Hepatocyte (in vitro differentiated cells): ENCODE data around the gene ADGRL3. TPM values are rescaled to one million over a fixed set of nuclear protein-coding genes. Genes with fewer than 3 reads are reported as not detected.

Experiments
- DNase-seq: peaks from one replicate; pipeline ENCODE4 v3.0.0-alpha.2; 2016; ENCODE audit warnings: low spot score
- H2AFZ ChIP-seq: fragments of 200-600 bp; sonication (generic); 2 replicates; pipeline ENCODE4 v1.6.0; 2016; ENCODE audit warnings: antibody characterized with exemption, mild to moderate bottlenecking
- H3K27ac ChIP-seq: fragments of 200-600 bp; sonication (generic); 2 replicates; pipeline ENCODE4 v1.5.1; 2016; ENCODE audit warnings: mild to moderate bottlenecking
- H3K27me3 ChIP-seq: fragments of 200-600 bp; sonication (generic); 2 replicates; pipeline ENCODE4 v1.6.1; 2016
- H3K36me3 ChIP-seq: fragments of 200-600 bp; sonication (generic); replicated peaks from 2 replicates; pipeline ENCODE4 v1.5.1; 2016; ENCODE audit warnings: low read depth; ENCODE audit not compliant: insufficient read depth
- H3K4me1 ChIP-seq: fragments of 200-600 bp; sonication (generic); 2 replicates; pipeline ENCODE4 v1.5.1; 2016; ENCODE audit warnings: mild to moderate bottlenecking, moderate library complexity; ENCODE audit not compliant: insufficient read depth
- H3K4me2 ChIP-seq: fragments of 200-600 bp; sonication (generic); 2 replicates; pipeline ENCODE4 v1.6.0; 2016
- H3K4me3 ChIP-seq: fragments of 200-600 bp; sonication (generic); 2 replicates; pipeline ENCODE4 v1.5.1; 2016; ENCODE audit warnings: mild to moderate bottlenecking
- H3K79me2 ChIP-seq: fragments of 200-600 bp; sonication (generic); 2 replicates; pipeline ENCODE4 v1.6.0; 2017; ENCODE audit warnings: mild to moderate bottlenecking
- H3K9me2 ChIP-seq: fragments of 200-600 bp; sonication (generic); replicated peaks from 2 replicates; pipeline ENCODE4 v1.6.0; 2017; ENCODE audit warnings: mild to moderate bottlenecking; ENCODE audit not compliant: insufficient read depth
- H3K9me3 ChIP-seq: fragments of 200-600 bp; sonication (generic); 2 replicates; pipeline ENCODE4 v1.5.1; 2016; ENCODE audit warnings: low read depth, mild to moderate bottlenecking
- H4K20me1 ChIP-seq: fragments of 200-600 bp; sonication (generic); 2 replicates; pipeline ENCODE4 v1.6.0; 2016; ENCODE audit warnings: mild to moderate bottlenecking; ENCODE audit not compliant: insufficient read depth, poor library complexity, severe bottlenecking
- EZH2 ChIP-seq: fragments of 200-600 bp; sonication (generic); IDR thresholded peaks from 2 replicates; pipeline ENCODE4 v1.6.1; 2016; ENCODE audit warnings: antibody characterized with exemption, mild to moderate bottlenecking, borderline replicate concordance
- EZH2phosphoT487 ChIP-seq: fragments of 200-600 bp; sonication (generic); IDR thresholded peaks from one replicate; pipeline ENCODE4 v1.6.1; 2018; ENCODE audit warnings: antibody characterized with exemption, mild to moderate bottlenecking, low read depth, moderate library complexity; ENCODE audit not compliant: unreplicated experiment, severe bottlenecking
- WGBS: methylation state at CpG from one replicate; pipeline ENCODE4 v1.1.6; 2016; ENCODE audit warnings: low lambda C conversion rate; ENCODE audit errors: missing lambda C conversion rate; 5-methylcytosine and 5-hydroxymethylcytosine counted together
- polyA plus RNA-seq: library from polyadenylated mRNA; unstranded; fragments of >200 nt; fragmentation: Nextera tagmentation; extraction: Ambion mirVana; gene quantifications from 2 replicates; pipeline ENCODE4 v1.2.1, GENCODE V29; 2016
- total RNA-seq: library from RNA; depleted of rRNA; stranded (reverse); fragments of >200 nt; gene quantifications from 2 replicates; pipeline ENCODE4 v1.2.3, GENCODE V29; 2014
- TF ChIP-seq, protein P1 (sequence below): fragments of 200-600 bp; sonication (generic); IDR thresholded peaks from 2 replicates; pipeline ENCODE4 v1.5.1; 2016; ENCODE audit warnings: antibody characterized with exemption, mild to moderate bottlenecking; ENCODE audit not compliant: poor library complexity

Gene ADGRL3
- total and polyA plus RNA-seq, 2 experiments from 2014 or later, result 4.4 to 21.2 TPM

DNA sequence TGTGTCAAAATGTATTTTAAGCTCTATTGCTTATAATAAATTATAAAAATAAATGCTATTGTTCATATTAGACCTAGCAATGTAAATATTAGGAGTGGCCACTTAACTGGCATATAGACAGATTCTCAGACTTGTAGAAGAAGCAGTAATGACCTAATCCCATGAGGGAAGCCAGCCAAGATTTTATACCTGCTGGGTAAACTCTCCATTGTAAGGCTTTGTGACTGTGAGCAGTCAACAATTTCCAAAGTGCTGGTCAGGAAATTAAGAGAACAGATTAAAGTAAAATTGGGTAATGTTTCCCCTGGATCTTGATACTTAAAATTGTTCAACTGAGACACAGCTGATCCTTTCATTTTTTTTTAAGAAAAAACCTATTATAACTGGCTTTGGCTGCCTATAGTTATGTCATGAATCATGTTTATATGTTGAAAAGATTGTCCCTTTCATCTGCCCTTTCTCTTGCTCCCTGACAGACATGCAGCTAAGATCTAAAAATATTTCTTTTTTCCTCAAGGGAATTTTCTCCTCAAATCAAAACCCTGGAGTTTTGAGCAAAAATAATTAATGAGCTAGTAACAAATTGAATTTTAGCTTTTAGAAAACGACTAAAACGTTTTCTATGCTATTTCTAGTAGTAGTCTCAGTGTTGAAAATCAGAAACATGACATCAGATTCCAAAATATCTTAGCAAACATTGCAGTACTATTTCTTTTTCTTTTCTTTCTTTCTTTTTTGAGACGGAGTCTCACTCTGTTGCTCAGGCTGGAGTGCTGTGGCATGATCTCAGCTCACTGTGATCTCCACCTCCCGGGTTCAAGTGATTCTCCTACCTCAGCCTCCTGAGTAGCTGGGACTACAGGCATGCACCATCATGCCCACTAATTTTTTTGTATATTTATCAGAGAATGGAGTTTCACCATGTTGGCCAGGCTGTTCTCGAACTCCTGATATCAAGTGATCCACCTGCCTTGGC lies 77.9 kb downstream of the ADGRL3 start:
- DNase-seq, result no peak
- Histone ChIP-seq H3K27me3 (no peaks in the 10 kb centered on the region), H4K20me1 (peaks cover 13% of the 10 kb centered on the region)

DNA sequence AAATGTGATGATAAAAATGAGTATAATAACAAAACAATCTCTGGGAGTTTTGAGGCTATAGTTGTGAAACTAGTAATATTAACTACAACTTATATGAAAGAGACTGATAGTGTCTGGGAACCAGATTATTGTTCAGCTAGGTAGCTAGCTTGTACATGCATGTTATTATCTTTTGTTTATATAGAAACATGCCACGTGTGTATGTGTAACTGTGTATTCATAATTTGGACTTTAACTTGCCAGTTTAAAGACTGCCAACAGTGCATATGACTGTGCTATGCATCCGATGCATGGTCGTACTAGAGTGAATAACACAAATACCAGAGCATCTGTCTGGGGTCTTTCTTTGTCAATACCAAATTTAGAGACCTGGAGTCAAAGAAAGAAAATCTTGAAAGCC lies 92.2 kb downstream of the ADGRL3 start:
- H3K36me3 ChIP-seq, result no peaks in the 10 kb centered on the region
- no peak overlapping the region for H3K4me3 ChIP-seq
- no peaks in the 10 kb centered on the region for H3K27me3 ChIP-seq
- no peaks in the 10 kb centered on the region for H3K79me2 ChIP-seq
- TF ChIP-seq EZH2 (no peak), EZH2phosphoT487 (no peak)
- TF ChIP-seq, protein P1, sequence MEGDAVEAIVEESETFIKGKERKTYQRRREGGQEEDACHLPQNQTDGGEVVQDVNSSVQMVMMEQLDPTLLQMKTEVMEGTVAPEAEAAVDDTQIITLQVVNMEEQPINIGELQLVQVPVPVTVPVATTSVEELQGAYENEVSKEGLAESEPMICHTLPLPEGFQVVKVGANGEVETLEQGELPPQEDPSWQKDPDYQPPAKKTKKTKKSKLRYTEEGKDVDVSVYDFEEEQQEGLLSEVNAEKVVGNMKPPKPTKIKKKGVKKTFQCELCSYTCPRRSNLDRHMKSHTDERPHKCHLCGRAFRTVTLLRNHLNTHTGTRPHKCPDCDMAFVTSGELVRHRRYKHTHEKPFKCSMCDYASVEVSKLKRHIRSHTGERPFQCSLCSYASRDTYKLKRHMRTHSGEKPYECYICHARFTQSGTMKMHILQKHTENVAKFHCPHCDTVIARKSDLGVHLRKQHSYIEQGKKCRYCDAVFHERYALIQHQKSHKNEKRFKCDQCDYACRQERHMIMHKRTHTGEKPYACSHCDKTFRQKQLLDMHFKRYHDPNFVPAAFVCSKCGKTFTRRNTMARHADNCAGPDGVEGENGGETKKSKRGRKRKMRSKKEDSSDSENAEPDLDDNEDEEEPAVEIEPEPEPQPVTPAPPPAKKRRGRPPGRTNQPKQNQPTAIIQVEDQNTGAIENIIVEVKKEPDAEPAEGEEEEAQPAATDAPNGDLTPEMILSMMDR, result no peak
- 85% methylated on average over 3 of the region's 3 CpGs for WGBS
- no peaks in the 10 kb centered on the region for H3K9me3 ChIP-seq
- no peaks in the 10 kb centered on the region for H3K4me1 ChIP-seq
- no peak for DNase-seq
- no peaks in the 10 kb centered on the region for H4K20me1 ChIP-seq
- no peak overlapping the region for H3K4me2 ChIP-seq
- H3K9me2 ChIP-seq, result no peaks in the 10 kb centered on the region
- H3K27ac ChIP-seq, result no peak overlapping the region
- H2AFZ ChIP-seq, result no peak overlapping the region

More for the DNA sequence above, 77.9 kb downstream of the ADGRL3 start:
- Histone ChIP-seq H2AFZ (no peak overlapping the region), H3K4me3 (no peak overlapping the region), H3K9me3 (no peaks in the 10 kb centered on the region), H3K36me3 (no peaks in the 10 kb centered on the region), H3K79me2 (no peaks in the 10 kb centered on the region), H3K9me2 (no peaks in the 10 kb centered on the region), H3K27ac (no peak overlapping the region), H3K4me1 (no peaks in the 10 kb centered on the region), H3K4me2 (no peak overlapping the region)
- 83% methylated on average over 5 of the region's 5 CpGs for WGBS
- TF ChIP-seq EZH2phosphoT487, result no peak
- TF ChIP-seq EZH2, result no peak
- TF ChIP-seq, protein P1, result no peak

- TF ChIP-seq, protein P1, result no peak
- TF ChIP-seq EZH2phosphoT487 (no peak), EZH2 (no peak)
- Histone ChIP-seq H3K9me3 (no peaks in the 10 kb centered on the region), H3K4me3 (no peak overlapping the region), H3K27me3 (no peaks in the 10 kb centered on the region), H3K36me3 (no peaks in the 10 kb centered on the region), H3K9me2 (no peaks in the 10 kb centered on the region), H3K27ac (no peak overlapping the region), H2AFZ (no peak overlapping the region), H4K20me1 (no peaks in the 10 kb centered on the region), H3K79me2 (no peaks in the 10 kb centered on the region), H3K4me1 (no peaks in the 10 kb centered on the region), H3K4me2 (no peak overlapping the region)
- DNase-seq, result no peak
- WGBS, result 81% methylated on average over 7 of the region's 7 CpGs
Observed at GRCh38 chr4:61293707-61294400, 93.7 kb downstream of the ADGRL3 start.
